Measurements from ENCODE around the gene PRDX5.

PRDX5 gene

DNA sequence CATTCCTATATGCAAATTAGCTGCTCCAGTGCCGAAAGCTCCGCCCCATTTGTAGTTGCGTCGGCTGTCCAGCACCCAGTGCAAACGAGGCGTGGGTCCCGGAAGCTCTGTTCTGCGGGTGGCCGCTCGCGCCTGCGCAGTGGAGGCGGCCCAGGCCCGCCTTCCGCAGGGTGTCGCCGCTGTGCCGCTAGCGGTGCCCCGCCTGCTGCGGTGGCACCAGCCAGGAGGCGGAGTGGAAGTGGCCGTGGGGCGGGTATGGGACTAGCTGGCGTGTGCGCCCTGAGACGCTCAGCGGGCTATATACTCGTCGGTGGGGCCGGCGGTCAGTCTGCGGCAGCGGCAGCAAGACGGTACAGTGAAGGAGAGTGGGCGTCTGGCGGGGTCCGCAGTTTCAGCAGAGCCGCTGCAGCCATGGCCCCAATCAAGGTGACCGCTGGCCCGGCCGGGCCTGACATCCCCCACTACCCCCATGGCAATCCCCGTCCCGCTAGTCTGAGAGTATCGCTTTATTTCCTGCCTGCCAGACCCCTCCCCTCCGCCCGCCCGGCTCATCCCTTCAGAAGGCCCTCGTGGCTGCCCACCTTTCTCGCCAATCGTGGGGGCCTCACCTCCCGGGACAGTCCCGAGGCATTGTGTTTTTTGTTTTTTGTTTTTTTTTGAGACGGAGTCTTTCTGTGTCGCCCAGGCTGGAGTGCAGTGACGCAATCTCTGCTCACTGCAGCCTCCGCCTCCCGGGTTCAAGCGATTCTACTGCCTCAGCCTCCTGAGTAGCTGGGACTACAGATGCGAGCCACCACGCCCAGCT lies at the start of gene PRDX5:
PRDX5 (plus strand) TSS at position 161 of the 805 bp plus-strand sequence; CDS start at position 256, 95 bp downstream.
- DNase-seq, result peak; percentile 96

DNA sequence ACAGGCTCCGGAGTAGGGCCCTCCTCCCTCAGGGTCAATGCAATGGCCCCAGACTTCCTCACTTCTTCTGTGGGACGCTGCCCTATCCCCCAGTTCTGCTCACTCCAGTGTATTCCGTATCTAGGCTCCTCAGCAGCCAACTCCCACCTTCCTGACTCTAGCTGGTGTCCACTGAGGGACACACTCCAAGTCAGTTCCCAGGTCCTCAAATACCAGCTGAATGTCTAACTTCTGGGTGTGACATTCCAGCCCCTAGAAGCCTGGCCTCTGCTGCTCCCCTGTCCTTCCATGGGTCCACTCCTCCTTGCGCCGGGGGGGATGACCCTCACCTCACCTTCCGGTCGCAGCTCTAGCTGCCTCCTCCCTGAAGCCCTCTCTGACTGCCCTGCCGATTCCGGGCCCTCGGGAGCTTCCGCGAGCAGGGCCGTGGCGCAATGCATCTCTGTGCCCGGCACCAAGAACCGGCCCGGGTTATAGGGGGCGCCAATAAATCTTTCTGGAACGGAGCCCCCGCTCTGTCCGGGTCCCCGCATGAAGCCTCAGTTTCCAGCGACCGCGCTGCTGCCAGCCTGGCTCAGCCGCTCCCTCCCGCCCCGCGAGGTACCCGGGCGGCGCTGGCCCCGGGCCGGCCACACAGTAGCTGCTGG lies 48.9 kb upstream of the PRDX5 start:
- DNase-seq, result peak; percentile 66

DNA sequence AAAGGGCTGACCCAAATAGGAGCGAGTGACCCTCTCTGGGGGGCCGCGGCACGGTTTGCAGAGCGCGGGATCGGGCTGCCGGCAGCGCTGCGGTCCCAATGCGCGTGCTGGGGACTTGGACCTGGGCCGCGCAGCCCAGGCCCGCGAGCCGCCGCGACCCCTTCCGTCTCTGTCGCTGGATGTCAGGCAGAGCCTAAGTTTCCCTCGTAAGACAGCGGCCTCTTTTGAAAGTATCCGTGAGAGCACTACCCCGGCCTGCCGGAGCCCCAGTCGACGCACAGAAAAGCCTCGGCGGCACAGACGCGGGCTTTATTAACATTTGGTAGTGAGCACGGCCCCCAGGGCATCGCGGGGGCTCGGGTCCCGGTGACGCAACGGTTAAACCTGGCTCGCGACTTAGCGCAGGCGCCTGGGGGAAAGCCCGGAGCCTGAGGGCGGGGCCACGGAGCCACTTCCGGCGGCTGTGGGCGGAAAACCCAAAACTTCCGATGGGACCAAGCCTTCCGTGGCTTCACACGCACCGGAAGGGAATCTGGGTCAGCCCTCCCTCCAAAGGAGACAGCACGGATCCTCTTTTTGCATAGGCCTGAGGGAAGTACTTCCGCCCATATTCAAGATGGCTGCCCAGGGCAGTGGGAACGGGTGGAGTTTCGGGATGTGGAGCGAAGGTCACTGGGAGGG lies 48.2 kb upstream of the PRDX5 start:
- peak; percentile 98 for DNase-seq

DNA sequence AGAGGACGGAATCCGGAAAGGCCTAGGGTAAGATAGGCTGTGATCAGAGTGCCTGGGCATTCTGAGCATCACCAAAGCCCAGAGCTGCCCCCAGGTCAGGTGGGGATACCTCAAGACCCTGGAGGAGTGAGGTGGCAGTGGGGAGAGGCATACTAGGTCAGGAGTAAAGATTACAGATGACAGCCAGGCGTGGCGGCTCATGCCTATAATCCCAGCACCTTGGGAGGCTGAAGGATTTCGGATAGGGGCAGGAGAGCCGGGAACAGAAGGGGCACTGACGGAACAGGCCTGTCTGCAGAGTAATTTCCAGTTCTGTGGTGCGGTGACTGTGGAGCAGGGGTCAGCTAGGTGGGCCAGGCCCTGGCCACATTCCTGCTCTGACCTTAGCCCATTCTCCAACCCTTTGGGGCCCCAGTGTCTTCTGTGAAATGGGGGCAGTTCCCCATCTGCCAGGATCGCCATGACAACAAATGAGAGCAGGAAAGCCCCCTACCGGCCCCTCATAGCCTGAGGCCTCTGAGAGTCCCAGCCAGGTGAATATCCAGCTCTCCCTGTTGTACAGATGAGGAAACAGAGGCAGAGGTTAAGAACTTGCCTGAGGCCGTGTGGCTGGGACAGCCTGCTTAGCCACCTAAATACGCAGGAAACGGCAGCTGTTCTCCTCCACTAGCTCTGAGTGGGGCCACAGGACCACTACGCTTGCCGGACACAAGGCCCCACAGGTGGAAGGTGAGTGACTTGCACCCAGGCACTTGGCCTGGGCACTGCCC lies 42.7 kb upstream of the PRDX5 start:
- no peak for DNase-seq

DNA sequence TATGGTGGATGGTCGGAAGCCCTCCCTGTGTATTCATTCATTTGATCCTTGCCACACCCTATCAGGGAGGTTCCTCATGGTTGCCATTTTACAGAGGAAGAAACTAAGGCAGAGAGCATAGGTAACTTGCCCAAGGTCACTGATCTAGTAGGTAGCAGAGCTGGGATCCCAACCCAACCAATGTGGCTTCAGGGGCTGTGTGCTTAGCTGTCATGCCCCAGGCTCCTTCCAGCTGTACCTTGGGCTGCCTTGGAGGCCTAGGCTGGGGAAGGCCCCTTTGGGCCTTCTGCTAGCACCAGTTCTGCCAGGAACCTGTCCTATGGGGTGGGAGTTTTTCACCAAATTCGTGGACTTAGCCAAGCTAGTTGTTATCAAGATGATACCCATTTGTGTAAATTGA lies 42.1 kb upstream of the PRDX5 start:
- no peak for DNase-seq

DNA sequence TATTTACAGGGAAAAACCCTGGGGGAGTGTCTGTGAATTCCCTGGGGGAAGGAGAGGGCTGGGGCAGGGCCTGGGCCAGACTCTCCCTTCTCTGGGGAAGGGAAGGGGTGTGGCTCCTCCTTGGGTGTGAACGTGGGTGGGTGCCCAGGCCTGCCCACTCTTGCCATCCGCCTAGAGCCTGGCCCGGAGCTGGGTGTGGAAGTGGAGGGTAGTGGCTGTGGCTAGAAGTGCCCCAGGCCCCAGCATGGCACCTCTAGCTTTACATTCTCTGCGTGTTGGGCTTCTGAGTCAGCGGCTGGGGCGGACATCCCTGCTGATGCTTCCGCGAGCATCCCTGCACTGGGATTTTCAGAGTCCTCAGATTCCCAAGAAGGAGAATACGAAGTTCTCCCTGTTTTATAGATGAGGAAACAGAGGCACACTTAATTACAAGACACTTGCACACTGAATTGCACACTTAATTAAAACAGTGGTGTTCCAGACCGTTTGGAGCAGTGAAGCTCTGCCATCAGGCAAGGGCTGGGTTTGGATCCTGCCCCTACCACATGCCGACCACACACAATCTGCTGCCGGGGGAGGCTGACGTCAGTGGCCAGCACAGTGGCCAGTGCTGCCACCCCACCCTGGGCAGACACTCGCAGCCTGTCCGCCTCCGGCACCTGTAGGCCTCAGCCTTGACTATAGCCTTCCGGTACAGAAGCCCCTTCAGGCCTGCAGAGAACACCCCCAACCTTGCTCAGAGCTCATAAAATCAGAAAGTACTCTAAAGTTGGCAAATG lies 41.1 kb upstream of the PRDX5 start:
- DNase-seq, result no peak

DNA sequence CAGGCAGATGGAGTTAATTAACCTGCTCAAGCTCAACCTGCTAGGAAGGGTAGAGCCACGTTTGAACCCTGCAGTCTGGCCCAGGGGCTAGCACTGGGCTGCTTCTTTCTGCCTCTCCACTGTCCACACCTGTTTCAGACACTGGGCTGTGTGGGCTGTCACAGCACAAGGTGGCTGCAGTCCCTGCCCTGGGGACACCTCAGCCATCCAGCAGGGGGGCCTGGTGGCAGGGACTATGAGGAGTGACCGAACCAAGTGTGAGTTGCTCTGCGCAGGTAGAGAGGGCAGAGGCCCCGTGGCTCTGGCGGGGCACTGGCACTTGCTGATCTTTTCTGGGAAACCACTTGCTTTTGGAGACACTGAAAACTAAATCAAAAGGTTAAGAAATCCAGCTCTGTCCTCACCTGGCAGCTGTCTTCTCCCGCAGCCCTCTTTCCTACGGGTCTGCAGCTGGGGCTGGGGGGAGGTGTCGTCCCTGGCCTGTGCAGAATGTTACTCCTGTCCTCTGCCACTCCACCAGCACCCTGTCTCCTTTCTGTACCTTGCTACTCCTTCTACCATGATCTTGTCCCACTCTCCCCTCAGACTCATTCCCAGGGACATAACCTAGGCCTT lies 39.2 kb upstream of the PRDX5 start:
- no peak for DNase-seq

DNA sequence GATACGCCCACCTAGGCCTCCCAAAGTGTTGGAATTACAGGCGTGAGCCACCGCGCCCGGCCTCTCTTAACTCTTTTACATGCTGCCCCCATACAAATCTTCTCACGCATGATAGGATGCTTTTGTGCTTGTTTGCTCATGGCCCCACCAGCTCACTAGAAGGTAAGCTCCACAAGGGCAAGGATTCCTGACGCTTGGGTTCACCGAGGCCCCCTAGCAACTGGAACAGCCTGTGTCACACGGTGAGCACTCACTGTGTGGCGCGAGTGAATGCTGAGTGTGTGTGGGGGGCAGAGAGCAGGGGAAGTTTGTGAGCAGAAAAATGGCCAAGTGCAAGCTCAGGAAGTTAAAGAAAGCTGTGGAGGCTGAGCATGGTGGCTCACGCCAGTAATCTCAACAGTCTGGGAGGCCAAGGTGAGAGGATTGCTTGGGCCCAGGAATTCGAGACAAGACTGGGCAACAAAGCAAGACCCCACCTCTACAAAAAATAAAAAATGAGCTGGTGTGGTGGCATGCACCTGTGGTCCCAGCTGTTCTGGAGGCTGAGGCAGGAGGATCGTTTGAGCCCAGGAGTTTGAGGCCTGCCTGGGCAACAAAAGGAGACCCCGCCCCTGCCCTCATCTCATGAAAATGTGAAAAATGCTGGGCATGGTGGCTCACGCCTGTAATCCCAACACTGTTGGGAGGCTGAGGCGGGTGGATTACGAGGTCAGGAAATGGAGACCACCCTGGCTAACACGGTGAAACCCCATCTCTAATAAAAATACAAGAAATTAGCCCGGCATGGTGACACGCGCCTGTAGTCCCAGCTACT lies 35.8 kb upstream of the PRDX5 start:
- DNase-seq, result no peak

DNA sequence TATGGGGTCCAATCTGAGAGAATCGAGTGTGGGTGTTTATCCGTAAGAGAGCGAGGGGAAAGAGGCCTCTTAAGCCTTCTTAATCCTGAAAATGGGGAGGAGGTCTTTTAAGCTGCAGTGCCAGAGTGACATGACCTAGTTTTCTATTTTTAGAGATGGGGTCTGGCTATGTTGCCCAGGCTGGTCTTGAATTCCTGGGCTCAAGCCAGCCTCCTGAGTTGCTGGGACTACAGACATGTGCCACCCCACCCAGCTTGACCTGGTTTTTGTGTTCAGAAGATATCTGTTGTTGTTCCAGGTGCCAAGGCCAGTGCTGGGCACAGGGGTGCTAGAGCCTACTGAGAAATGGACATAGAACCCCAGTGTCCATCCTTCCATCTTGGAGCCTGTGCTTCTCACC lies 34.8 kb upstream of the PRDX5 start:
- no peak for DNase-seq

DNA sequence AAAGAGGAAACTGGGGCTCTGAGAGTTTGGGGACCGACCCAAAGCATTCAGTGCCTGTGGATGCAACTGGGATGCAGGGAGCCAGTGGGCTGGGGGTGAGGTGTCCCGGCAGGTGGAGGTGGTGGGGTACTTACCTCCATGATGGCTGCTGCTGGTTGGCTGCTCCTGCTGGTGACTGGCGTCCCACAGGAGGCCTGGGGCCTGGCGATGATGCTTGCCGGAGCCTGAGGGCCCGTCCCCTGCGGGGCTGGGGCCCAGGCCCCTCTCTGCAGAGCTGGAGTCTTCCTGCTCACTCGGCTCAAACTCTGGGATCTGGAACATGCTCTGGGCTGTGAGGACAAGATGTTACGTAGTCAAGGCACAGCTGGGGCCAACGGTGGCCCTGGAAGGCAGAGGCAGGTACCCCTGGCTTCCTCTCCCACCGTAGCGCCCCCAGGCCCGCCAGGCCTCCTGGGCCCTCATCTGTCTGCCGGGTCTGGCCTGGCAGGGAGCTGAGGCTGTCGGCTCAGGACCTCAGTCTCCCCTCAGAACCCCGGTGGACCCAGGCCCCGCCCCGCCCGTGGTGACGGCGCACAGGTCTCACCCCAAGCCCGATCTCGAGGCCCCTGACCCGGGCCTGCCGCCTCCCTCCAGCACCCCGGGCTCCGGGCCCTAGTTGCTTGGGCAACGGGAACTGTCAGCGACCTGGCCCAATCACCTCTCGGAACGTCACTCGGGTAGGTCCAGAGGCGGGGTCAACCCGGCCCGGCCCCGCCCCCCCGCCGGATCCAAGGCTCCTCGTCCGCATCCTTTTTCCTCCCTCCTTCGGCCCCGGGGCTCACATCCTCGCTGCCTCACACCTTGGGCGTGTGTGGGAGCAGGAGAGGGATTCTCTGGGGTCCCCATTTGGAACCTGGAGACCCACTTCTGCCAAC lies 33.6 kb upstream of the PRDX5 start, which contains the start of gene BAD:
BAD (minus strand) TSS at position 618 of the 914 bp plus-strand sequence; CDS start at position 321, 297 bp downstream.
- DNase-seq, result peak; percentile 94

DNA sequence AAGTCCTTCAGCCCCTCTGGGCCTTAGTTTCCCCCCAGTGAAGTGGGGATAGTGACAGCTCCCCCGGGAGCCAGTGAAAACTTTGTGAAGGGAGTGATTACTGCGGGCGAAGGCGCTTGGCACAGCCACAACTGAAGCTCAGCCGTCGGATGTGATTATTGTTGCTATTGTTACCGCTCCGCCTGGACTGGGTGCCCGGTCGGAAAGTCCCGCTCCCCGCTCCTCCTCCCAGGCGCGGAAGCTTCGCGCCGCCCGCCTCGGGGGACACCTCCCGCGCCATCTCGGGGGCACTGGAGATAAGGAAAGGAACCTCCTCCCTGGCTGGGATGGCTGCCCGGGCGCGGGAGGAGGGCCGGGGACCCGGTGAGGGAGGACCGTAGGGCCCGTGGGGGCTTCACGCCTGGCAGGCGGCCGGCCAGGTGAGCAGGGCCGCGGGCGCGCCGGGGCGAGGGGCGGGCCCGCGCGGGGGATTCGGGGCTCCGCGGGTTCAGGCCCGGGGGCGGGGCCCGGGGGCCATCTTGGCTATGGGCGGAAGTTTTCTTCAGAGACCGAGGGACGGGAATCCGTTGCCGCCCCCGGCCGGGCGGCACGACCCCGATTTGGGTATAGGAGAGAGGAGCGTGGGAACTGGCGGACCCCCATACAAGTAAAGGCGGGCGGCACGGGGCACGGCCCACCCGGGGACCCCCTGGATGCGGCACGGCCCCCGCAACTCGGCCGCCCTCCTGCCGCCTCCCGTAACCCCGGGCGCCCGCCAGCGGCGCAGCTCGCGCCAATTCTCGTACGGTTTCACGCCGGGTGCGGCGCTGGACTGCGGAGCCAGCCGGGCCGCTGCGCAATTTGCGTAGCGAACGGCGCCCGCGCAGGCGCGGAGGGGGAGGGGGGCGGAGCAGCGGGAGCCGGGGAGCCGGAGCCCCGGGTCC lies 32.7 kb upstream of the PRDX5 start, which contains the start of gene GPR137:
GPR137 (plus strand) TSS at position 887 of the 923 bp plus-strand sequence. CDS start 677 bp downstream, outside the sequence.
- peak; percentile 84 for DNase-seq

DNA sequence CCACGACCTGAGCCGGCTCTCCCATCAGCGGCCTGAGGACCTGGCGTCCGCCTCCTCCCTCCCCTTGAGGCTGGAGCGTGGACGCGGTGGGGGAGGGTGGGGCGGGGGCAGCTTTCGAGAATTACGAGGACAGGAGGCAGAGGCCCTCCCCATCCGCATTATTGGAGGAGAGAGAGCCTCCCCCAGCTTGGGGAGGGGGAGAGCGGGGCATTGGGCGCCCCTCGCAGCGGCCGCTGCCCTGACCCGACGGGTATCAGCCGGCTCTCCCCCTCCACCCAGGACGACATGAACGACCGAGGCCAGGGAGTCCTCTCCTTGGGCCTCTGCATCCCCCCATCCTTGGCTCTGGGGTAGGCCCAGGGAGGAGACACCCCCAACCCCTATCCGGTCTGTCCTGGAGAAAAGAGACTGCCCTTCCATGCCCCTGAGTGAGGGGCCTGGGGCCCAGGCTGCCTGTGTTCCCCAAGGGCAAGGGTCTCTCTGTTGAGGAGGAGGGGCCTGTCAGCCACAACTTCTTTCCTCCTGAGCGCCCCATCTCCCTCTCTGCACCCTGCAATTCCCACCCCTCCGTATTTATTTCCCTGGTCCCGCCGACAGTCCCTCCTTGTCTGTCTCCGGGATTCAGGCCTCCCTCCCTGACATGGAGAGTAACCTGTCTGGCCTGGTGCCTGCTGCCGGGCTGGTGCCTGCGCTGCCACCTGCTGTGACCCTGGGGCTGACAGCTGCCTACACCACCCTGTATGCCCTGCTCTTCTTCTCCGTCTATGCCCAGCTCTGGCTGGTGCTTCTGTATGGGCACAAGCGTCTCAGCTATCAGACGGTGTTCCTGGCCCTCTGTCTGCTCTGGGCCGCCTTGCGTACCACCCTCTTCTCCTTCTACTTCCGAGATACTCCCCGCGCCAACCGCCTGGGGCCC lies 31.8 kb upstream of the PRDX5 start:
- DNase-seq, result no peak

DNA sequence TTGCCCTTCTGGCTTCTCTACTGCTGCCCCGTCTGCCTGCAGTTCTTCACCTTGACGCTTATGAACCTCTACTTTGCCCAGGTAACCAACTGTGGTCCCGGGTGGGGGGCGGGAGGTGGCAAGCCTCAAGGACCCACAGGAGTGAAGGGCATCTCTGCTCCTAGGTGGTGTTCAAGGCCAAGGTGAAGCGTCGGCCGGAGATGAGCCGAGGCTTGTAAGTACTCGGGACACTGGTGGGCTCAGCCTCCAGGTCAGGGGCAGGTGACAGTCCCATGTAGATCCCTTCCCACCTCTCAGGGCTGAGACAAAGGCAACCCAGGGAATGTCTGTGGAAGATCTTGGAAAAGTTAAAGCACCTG lies 31.1 kb upstream of the PRDX5 start:
- no peak for DNase-seq

DNA sequence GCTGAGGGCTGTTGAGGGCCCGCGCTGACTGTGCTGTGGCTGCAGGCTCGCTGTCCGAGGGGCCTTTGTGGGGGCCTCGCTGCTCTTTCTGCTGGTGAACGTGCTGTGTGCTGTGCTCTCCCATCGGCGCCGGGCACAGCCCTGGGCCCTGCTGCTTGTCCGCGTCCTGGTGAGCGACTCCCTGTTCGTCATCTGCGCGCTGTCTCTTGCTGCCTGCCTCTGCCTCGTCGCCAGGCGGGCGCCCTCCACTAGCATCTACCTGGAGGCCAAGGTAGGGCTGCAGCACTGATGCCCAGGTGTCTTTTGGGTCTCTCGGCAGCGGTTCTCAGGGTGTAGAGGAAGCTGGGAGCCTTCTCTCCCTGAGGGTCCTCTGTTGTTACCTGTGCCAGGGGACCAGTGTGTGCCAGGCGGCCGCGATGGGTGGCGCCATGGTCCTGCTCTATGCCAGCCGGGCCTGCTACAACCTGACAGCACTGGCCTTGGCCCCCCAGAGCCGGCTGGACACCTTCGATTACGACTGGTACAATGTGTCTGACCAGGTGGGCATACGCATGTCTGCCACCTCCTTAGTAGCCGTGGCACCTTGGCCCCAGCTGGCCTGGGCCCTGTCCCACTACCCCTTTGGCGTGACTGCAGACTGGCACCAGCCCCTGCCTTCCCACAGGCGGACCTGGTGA lies 30.1 kb upstream of the PRDX5 start:
- no peak for DNase-seq

DNA sequence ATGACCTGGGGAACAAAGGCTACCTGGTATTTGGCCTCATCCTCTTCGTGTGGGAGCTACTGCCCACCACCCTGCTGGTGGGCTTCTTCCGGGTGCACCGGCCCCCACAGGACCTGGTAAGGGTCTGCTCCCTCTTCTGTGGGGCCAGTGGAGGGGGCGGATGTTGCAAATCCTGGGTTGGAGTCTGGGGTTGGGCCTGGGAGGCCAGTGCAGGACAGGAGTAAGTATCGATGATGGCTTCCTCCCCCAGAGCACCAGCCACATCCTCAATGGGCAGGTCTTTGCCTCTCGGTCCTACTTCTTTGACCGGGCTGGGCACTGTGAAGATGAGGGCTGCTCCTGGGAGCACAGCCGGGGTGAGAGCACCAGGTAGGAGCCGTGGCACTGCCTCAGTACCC lies 29.6 kb upstream of the PRDX5 start:
- DNase-seq, result no peak

DNA sequence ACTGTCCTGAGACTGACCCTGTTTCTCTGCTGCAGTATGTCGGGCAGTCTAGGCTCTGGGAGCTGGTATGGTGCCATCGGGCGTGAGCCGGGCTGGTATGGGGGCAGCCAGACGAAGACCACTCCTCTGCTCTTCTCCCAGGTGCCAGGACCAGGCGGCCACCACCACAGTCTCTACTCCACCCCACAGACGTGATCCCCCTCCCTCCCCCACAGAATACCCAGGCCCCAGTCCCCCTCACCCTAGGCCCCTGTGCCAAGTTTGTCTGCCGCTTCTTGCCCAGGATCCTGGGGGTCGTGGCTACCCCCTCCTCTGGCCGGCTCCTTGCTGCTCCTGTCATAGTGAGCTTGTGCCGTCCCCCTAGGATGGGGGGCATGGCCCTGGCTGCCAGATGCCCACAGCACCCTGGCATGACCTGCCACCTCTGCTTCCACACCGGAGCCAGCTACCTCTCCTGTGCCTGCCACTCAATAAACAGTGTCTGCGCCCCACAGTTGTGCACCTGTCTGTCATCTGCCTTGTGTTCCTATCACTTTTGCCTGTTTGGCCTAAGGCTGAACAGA lies 28.8 kb upstream of the PRDX5 start:
- DNase-seq, result no peak

Measured in stimulated activated CD4-positive, alpha-beta T cell treated with anti-CD3 and anti-CD28 coated beads, Interleukin-1b, Interleukin-23, amount 100 ng/mL, for 48 hours (primary cell).